Activated naive CD4-positive, alpha-beta T cell (primary cell): ENCODE data around the gene BCL2L11.
A peak's percentile ranks its signal among the peaks of the same experiment; 100 is the strongest.
"Not testable (repeated sequence)": the region's sequence is repeated elsewhere in the genome, so short reads cannot be mapped to it uniquely, and the experiment has no call there.

Experiments
- DNase-seq, 4 experiments: peaks; one replicate each; lab custom pipeline; 2025; lab: John Stamatoyannopoulos, UW

BCL2L11 gene

GRCh38 chr2:111120253-111121027 lies at the start of gene BCL2L11:
TSS of gene BCL2L11 (plus strand) at chr2:111120914. CDS start at chr2:111123746, 2,832 bp downstream.
- peak; percentile 44 to 83 (median 68) for DNase-seq

- DNase-seq, result no peak
Measured at GRCh38 chr2:111071600-111072171, 49.0 kb upstream of the BCL2L11 start.

GRCh38 chr2:111072220-111072871 lies 48.4 kb upstream of the BCL2L11 start:
- no peak for DNase-seq

- DNase-seq, result not testable (repeated sequence)
Measured at GRCh38 chr2:111082659-111083058, 38.1 kb upstream of the BCL2L11 start.

GRCh38 chr2:111091811-111092211 lies 28.9 kb upstream of the BCL2L11 start:
- no peak for DNase-seq

- no peak for DNase-seq
Measured at GRCh38 chr2:111094691-111095090, 26.0 kb upstream of the BCL2L11 start.

GRCh38 chr2:111095434-111095833 lies 25.3 kb upstream of the BCL2L11 start:
- no peak for DNase-seq

GRCh38 chr2:111099402-111099801 lies 21.3 kb upstream of the BCL2L11 start:
- no peak for DNase-seq

GRCh38 chr2:111100087-111100764 lies 20.5 kb upstream of the BCL2L11 start:
- DNase-seq, result no peak

- no peak for DNase-seq
Measured at GRCh38 chr2:111100765-111101162, 19.9 kb upstream of the BCL2L11 start.

GRCh38 chr2:111101592-111101991 lies 19.1 kb upstream of the BCL2L11 start:
- DNase-seq, result no peak

GRCh38 chr2:111102216-111102615 lies 18.5 kb upstream of the BCL2L11 start:
- DNase-seq, result no peak

GRCh38 chr2:111105926-111106325 lies 14.8 kb upstream of the BCL2L11 start:
- no peak for DNase-seq

GRCh38 chr2:111106706-111107105 lies 14.0 kb upstream of the BCL2L11 start:
- no peak for DNase-seq

GRCh38 chr2:111108745-111109271 lies 11.9 kb upstream of the BCL2L11 start:
- no peak for DNase-seq

- DNase-seq, result no peak
Measured at GRCh38 chr2:111111101-111111755, 9.5 kb upstream of the BCL2L11 start.

GRCh38 chr2:111113838-111114237 lies 6.9 kb upstream of the BCL2L11 start:
- no peak for DNase-seq

GRCh38 chr2:111116011-111116746 lies 4.5 kb upstream of the BCL2L11 start:
- DNase-seq, result no peak

- peak in 3 of 4 experiments; percentile 21 to 56 (median 33) for DNase-seq
Measured at GRCh38 chr2:111116843-111117597, 3.7 kb upstream of the BCL2L11 start.
